ENCODE data around the gene NUCKS1.
"Not testable (repeated sequence)": the region's sequence is repeated elsewhere in the genome, so short reads cannot be mapped to it uniquely, and the experiment has no call there.

Gene NUCKS1

DNA sequence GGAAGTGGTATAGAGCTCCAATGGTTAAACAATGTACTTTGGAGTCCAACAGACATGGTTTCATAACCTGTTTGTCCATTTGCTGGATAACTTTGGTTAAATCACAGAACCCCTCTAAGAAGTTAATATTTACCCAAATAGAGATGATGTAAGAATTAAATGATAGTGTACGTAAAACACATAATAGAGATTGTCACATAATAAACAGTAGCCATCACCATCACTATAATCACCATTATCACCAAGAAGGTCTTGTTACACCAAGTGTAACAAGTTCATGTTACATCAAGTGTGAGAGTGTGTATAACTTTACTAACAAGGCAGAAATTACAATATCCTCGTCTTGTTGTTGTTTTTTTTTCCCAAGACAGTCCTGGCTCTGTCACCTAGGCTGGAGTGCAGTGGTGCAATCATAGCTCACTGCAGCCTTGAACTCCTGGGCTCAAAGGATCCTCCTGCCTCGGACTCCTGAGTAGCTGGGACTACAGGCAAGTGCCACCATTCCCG lies 23.3 kb downstream of the NUCKS1 start:
- DNase-seq: no peak

DNA sequence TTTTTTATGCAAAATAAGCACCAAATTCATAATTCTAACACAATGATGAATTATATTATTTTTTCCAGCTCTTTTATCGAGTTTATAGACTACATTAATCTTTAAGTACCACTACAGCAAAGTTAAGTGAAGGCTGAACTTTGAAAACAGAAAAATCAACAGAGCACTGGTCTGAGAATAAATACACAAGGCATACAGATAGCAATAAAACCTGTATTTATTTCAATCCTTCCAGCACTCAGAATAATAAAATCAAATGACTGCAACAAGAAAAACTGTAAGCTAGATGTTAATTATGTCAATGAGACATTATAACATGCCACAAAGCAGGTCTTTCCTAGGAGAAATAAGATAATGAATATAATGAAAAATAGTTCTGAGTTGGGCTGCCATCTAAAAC lies 24.5 kb downstream of the NUCKS1 start:
- no peak for DNase-seq

DNA sequence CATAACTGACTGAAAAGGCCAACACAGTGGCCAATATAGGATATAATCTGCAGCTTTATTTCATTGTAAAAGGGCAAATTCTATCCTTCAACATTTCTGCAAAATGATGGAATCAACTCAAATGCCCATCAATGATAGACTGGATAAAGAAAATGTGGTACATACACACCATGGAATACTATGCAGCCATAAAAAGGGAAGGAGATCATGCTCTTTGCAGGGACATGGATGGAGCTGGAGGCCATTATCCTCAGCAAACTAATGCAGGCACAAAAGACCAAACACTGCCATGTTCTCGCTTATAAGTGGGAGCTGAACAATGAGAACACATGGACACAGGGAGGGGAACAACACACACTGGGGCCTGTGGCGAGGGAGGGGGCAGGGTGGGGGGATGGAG lies 29.2 kb downstream of the NUCKS1 start:
- not testable (repeated sequence) for DNase-seq

DNA sequence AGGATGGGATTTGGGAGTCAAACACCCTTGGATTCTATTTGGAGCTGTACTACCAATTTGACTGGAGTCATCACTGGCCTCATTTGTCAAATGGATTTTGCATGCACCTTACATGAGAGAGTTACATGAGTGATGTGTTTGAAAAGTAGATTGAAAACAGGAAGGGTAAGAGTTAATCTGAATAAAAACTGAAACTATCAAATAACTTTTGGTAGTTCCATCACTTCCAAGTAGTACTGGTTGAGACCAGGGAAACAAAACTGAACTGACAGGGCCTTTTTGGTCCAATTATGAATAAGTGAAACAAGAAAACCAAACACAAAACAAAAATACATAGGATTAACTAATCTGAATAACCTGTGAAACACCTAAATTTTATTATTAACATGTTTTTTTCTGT lies 30.2 kb downstream of the NUCKS1 start:
- no peak for DNase-seq

DNA sequence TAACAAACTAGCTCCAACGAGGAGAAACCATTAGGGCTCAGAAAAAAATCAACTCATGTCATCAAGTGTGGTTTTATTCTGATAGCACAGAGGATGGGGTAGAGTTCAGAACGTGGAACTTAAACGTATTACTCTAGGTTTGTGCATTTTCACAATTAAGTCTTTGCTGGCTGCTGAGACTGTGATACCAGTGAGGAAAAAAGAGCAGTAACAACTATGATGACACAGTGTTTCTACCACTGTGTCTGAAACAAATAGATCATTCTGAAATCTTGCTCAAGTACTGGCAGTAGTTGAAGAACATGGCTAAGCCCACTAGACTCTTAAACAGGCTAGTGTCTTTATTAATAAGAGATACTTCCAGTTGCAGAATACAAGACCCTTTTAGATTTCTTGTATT lies 31.0 kb downstream of the NUCKS1 start:
- no peak for DNase-seq

DNA sequence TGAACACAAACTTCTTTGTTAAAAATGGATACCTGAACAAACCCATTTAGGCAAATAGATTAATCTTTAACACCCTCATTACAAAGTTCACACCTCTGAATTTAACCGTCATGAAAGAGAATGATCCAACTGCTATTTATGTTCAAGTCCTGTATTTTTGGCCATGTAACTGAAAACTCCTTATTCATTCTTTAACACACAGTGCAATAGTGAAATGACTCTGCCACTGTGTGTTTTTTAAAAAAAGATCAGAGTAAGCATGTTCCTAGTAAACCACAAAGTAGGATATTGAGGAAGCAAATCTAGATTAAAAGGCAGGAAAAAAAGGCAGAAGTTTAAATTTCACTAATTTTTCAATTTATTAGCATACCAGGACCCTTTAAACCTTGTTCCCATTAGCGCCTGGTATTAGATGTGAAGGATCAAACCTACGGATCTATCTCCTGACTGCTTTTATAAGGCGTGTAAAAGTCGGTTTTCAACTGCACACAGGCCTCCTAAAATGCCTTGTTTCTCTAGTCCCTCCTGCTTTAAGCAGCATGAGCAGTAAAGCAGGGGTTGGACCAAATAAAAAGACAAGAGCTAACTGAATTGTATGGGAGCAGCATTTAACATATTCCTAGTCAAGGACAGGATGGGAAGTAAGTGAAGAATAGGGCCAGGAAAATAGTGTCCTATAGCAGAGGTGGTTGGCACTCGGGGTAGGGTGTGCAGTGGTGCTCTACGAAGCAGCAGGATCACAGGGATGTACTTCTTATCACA lies 33.4 kb downstream of the NUCKS1 start:
- no peak for DNase-seq

DNA sequence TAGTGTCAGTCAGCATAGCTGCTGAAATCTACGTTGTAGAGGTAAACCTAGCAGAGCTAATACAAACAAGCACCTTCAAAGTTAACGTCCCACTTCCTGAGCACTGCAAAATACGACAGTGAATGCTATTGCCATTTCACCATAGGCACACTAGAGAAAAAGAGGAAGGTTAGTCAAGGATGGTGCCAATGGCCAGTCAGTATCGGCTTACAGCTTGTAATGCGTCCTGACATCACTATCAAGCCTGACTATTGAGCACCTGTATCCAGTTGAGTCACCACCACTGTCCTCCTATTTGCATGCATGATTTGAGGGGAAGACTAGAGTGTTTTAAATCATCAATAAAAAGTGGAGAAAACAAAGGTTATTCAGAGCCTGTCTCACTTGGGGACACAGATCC lies 34.4 kb downstream of the NUCKS1 start:
- DNase-seq: no peak

DNA sequence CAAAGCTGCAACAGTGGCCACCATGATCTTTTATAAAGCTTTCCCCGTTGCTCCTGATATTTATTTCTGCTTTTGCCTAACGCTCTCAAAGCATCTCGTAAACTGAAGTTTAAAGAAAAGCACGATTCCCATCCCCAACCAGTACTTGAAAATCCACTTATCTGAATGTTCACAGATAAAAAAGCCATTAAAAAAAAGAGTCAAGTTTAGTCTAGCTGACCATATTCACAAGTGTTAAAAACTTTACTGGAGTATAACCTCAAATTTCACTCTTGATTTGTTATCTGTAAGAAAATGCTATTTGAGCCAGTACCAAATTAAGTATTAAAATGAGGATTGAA lies 35.1 kb downstream of the NUCKS1 start:
- DNase-seq: no peak

DNA sequence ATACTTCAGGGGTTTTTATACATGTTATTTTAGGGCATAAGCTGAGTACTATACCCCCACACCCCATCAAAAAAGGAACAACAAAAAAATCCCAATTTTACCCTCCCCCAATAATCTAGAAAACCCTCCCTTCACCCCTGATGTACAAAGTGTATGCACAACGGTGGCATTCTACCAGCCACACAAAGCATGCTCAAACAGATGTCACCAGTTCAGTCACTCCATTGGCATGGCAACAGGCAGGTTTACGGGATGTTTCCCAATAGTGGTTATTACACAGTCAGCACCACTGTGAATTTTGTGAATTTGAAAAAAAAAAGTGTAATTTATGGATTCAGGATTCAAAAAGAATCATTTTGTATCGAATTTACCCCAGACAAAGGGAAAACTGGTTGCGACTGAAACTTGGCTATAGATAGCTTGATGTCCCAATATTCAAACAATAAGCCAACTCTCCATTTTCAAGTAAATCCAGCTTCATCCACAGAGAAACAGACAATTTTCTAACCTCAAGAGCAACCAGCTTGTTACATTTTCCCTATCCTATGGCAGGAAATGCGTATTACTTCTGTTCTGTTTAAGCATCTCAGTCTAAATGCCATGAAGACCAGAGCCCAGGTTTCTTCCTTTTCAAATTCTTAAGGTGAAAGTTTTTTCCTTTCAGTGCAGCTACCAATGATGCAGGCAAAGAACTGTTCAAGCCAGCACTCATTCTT lies 35.6 kb downstream of the NUCKS1 start:
- DNase-seq: no peak

DNA sequence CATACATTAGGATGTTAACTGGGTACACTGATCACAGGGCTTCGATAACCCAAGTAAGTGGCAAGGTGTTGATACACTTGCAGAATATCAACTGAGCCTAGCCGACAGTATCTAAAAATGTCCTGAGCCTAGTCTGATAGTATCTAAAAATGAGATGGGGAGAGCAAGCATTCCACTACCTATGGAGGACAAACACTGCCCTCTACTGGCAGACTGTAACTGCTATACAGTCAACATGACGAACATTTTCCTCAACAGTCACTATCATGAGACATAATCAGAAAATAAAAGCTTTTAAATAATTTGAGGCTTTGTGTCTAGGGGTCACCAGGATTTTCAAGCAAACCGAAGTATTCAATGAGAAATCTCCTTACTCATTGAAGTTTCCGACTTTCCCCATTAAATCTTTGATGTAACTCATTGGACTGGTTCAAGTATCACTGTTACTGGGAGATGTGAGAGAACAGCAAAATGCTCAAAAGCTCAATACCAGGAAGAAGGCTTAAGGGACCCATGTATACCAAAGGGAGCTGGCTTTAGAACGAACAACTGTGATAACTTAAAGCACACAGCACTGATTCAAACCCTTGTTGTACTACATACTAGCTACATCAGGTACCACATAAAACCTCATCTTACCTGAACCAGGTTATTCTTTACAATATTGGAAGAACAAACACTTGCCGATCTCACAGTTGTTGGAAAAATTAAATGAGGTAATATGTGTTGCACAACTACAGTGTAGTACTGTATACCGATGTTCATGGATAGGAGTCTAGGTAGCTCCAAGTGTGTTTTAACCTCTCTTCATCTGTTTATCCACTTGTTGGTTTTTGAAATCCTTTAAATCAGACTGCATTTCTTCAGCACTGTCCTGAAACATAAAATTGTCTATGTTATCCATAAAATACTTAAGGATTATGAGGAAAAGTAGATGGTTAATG lies 38.6 kb downstream of the NUCKS1 start:
- no peak for DNase-seq

DNA sequence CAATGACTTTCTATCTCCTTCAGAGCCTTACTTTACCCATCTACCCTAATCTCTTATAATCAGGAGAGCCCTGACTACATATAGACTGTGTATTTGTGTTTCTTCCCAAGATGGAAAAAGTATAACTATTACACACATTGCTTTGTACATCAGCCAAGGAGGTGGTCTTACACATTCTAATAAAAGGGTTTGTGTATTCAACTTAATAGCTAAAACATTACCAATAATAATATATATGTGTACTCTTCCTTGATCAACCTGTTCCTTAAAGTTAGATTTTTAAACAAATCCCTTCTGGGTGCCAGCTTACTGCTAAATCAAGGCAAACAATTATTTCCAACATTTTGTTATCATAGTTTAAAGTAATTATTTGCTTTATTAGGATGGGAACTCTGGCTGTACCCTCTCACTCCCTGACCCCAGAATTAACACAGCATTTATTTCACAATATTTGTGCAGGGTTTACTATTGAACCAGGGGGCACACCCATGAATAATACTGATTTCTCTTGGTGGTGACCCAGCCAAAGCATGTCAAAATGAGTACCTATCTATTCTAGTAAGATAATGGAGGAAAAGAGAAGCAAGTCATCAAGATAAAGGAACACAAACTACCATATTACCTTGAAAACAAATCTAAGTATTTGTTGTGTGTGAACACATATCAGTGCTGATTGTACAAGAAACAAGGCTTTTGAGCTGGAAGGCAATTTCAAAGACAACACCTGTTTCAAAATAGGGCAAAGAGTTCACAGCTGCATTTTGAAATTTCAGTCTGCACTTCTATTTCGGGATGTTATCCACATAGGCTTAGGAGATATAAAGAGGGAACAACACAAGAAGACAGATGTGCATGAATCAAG lies 39.5 kb downstream of the NUCKS1 start:
- DNase-seq: no peak

DNA sequence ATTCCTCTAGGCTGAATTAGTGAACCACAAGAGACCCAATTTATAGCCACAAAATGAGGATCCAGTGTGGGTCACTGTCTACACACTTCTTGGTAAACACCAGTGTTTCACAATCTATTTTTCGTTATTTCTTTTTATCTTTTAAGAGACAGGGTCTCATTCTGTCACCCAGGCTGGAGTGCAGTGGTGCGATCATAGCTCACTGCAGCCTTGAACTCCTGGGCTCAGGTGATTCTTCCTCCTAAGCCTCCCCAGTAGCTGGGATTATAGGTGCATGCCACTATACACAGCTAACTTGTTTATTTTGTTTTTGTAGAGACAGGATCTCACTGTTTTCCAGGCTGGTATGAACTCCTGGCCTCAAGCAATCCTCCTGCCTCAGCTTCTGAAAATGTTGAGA lies 40.3 kb downstream of the NUCKS1 start:
- no peak for DNase-seq

DNA sequence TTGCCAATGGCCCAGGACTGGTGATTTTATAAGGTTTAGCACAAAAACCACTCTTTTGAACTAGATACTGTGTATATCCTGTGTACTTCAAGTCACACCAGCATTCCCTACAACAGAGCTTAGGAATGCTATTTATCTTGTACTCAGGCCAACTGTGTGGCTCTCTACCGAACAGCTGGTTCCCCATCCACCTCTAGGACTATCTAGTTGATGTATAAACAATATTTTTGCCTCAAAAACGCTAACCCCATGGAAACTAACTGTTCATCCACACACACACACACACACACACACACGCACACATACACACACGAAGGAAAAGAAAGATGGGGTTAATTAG lies 41.0 kb downstream of the NUCKS1 start:
- DNase-seq: no peak

DNA sequence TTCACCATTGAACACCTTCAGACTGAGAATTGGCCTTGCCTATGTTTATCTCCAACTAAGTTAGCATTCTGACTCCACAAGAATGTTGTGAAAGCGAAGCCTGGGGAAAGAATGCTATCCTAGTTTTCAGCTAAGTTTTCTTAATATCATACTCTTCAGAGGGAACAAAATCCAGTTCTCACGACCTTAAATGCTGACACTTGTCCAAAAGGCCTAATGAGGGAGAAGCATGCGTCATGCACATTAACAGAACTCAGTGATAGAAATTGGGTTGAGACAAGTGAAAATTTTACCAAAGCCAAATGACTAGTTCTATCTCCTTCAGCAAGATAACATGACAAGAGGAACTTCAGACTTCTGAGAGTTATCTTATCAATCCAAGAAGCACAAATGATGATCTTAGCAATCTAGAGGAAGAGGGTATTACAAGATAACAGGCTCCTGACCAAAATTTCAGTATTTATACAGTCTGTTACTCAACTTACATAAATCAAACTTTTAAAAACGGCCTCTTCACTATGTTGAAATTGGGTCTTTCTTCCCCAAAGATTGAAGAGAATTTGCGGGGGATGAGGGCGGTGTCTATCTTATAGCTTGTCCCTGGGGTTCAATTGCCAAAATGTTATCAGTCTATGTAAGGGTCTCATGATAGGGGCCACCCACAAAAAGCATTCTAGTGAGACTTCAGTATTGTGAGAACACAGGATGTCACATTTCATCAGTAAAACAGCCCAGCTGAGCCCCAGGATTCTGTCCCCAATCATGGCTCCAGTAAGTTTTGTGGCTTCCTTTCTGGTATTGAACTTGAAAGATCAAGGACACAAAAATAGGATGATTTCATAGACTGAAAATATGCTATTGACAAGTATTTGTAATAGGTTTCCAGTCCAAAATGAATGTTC lies 43.1 kb downstream of the NUCKS1 start:
- no peak for DNase-seq

DNA sequence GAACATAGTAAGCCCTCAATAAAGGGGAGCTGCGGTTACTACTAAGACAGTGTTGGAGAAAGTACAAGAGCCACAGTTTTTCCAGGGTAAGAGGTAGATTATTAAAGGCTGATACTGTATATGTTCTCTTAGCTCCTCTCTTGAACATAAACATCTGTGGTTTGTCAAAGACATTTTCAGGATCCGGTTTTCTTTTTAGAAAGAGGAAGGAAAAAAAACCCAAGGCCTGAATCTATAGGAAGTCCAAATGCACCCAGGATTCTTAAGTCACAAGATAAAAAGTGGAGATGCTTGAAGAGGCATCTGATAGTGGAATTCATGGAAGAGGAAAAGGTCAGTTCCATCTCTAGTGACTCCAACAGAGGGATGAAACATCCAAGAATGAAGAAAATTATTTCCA lies 45.1 kb downstream of the NUCKS1 start:
- DNase-seq: no peak

DNA sequence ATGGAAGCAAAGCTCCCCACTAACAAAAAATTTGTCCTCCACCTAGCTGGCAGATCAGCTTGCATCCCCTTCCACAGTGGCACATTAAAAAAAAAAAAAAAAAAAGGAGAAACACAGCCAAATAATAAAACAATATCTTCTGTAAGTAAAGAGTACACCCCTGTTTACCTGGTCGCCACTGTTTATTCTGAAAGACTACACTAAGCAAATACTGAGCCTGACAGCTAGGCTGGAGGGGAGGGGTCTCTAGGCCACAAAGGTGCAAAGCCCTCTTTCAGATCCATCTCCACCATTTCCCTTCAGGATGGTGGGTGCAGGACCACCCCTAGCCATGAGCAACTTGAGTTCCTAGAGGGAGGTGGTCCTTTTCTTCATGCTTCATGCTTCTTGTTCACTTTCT lies 46.9 kb downstream of the NUCKS1 start:
- DNase-seq: no peak

DNA sequence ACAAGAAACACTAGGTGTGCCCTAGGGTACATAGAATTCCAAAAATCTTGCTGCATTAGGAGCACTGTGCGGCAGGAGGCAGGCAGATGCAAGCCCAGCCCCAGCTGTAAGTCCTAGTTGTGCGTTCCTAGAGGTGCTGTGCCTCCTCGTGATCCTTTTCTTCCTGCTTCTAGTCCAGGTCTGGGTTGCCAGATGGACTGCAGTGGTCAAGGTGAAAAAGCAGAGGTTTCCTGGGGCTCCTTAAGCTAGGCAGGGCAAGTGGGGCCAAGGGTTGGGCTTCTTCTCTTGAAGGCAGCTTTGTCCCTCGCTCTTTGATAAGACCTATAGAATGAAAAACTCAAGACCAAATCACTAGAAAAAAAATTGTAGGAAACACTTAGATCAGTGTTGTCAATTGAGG lies 48.1 kb downstream of the NUCKS1 start:
- DNase-seq: no peak

DNA sequence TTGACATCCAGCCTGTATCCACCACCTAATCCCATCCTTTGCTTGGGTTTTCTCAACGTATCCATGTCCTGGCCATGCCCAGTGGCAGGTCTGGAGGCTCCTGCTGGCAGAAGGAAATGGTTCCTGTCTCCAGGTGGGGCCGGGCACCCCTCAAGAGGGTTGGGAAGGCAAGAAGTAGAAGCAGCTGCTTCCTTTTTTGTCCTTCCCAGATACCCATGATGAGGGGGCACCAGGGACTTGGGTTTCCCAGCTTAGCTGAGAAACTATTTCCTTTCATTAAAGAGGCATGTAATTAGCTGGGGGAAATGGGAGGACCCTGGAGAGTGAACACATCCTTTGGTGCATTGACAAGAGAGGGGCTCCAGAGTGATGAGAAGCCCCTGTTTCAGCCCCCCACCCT lies 48.6 kb downstream of the NUCKS1 start:
- DNase-seq: no peak

DNA sequence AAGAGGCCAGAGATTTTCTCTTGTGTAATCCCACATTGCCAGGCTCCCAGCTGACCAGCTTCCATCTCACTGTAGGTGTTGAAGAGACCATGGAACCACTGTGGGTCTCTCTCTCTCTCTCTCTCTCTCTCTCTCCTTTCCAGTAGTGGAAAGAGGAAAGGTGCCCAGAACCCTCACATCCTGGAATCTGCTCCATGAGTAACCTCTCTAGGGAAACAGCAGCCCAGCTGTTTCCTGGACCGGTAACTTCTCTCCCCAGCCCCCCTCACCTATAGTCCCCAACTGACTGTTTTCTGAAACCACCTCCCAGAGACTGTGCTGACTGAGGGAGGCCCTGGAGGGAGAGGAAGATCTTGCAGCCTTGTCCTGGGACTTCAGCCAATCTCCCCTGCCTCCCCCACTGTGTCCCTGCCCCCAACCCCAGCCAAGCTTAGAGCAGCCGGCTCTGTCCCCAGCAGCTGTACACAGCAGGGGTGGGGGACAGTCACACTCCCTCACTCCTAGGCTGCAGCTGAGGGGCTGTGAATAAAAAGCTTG lies 49.0 kb downstream of the NUCKS1 start:
- no peak for DNase-seq

DNA sequence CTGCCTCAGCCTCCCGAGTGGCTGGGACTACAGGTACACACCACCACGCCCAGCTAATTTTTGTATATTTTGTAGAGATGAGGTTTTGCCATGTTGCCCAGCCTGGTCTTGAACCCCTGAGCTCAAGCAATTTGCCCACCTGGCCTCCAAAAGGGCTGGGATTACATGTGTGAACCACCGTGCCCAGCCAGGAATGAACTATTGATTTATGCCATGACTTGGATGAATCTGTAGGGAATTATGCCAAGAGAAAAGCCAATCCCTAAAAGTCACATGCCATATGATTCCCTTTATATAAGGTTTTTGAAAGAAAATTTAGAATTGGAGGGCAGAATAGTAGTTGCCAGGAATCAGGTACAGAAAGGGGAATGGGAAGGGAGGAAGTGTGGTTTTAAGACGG lies 50.6 kb downstream of the NUCKS1 start:
- DNase-seq: no peak

DNA sequence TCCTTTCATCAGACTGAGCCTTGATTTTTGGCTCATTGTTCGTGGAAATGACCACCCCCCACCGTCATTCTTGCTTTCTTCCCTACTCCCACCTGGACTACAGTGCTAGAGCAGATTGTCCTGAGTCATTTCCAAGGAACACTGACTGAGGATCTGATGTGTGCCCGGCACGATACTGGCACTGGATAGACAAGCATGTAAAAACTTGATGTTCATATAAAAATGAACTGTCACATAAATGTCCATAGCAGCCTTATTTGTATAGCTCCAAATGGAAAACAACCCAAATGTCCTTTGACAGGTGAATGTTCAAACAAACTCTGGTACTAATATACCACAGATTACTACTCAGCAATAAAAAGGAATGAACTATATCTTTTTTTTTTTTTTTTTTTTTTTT lies 51.1 kb downstream of the NUCKS1 start:
- no peak for DNase-seq
